Mucosa of gallbladder (tissue), 1 donor: Measurements from ENCODE around the gene SLC6A16. TPM values are rescaled to one million over a fixed set of nuclear protein-coding genes. Genes with fewer than 3 reads are reported as not detected.

Experiments used
- DNase-seq: peaks from one replicate; pipeline ENCODE4 v3.0.0-alpha.2; 2020; ENCODE audit warnings: low spot score
- total RNA-seq: library from RNA; stranded (reverse); gene quantifications from one replicate; pipeline ENCODE4 v1.2.1, GENCODE V29; 2021
- donor health status: DM: no; HTN: no; CAD: no.

SLC6A16 gene
- total RNA-seq, 1 donor from 2014 or later: 0.86 TPM

DNA sequence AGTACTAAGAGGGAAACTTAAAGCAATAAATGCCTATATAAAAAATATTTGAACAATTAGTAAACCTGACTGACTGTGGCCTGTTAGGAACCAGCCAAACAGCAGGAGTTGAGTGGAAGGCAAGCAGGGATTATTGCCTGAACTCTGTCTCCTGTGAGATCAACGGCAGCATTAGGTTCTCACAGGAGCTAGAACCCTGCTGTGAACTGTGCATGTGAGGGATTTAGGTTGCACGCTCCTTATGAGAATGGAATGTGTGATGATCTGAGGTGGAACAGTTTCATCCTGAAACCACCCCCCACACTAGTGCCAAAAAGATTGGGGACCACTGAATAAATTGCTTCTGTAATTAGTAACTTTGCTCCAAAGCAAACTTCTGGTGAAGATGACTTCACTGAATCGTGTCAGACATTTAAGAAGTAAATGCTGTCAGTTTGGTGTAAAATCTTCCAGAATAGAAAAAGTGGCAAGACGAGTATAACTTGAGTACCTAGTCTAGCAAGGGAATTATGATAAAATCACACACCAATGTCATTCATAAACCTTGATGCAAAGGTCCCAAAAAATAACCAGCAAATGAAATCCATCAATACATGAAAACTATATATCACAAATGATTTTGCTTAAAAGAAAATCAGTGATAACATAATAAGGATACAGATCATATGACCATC lies 53.8 kb downstream of the SLC6A16 start:
- DNase-seq: no peak

GRCh38 chr19:49266409-49266808 lies 58.6 kb downstream of the SLC6A16 start:
- DNase-seq: peak; percentile 52

- DNase-seq: no peak
Measured at GRCh38 chr19:49264258-49264657, 60.7 kb downstream of the SLC6A16 start.

DNA sequence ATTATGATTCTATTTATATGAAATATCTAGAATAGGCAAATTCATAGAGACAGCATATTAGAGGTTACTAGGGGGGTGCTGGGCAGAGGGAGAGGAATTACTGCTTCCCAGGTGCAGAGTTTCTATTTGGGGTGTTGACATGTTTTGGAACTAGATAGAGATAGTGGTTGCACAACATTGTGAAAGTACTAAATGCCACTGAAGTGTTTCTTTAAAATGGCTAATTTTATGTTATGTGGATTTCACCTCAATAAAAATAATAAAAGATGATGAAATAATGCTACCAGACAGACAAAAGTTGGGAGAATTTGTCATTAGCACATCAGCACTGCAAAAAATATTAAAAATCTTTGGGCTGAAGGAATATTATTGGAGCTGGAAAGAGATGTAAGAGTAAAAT lies 63.4 kb downstream of the SLC6A16 start:
- no peak for DNase-seq

DNA sequence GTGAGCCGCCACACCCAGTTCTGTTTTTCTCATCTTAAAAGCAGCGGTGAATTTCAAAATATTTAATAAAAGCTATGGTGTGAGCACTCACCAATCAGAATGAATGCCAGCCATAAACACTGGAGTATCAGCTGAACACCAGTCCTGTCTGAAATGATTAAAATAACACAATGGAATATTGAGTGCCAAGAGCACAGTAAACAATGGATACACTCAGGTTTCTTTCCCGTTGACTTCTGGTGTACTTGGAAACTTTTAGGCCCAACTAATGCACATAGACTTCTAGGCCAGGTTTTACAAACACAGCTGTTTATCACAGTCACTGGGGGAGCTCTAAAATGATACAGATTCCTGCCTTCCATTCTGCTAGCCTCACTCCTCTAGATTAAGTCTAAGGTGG lies 68.3 kb downstream of the SLC6A16 start:
- no peak for DNase-seq

- no peak for DNase-seq
Measured at GRCh38 chr19:49255674-49256073, 69.3 kb downstream of the SLC6A16 start.

DNA sequence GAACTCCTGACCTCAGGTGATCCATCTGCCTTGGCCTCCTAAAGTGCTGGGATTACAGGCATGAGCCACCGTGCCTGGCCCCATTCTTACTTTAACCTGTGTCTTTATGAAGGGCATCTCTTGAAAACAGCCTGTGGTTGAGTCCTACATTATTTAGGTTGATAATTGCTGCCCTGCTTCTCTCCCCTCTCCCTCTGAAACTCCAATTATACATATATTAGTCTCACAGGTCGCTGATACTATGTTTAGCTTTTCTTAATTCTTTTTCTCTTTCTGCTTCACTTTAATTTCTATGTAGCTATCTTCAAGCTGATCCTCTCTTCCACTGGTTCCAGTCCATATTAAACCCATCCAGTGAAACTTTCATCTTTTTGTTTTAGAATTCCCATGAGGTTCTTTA lies 75.1 kb downstream of the SLC6A16 start:
- DNase-seq: no peak

DNA sequence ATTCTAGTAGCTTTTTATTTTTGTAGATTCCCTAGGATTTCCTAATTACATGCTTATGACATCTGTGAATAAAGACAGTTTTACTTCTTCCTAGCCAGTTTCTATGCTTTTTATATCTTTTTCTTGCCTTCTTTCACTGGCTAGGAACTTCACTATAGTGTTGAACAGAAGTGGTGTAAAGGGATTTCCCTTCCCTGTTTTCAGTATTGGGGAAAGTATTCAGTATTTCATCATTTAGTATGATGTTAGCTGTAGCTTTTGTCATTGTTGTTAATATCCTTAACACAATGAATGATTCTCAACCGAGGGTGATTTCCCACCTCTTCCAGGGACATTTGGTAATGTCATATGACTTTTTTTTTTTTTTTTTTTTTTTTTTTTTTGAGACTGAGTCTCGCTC lies 77.3 kb downstream of the SLC6A16 start:
- DNase-seq: no peak

- no peak for DNase-seq
Measured at GRCh38 chr19:49244256-49244655, 80.7 kb downstream of the SLC6A16 start.

GRCh38 chr19:49243726-49244125 lies 81.3 kb downstream of the SLC6A16 start:
- no peak for DNase-seq

DNA sequence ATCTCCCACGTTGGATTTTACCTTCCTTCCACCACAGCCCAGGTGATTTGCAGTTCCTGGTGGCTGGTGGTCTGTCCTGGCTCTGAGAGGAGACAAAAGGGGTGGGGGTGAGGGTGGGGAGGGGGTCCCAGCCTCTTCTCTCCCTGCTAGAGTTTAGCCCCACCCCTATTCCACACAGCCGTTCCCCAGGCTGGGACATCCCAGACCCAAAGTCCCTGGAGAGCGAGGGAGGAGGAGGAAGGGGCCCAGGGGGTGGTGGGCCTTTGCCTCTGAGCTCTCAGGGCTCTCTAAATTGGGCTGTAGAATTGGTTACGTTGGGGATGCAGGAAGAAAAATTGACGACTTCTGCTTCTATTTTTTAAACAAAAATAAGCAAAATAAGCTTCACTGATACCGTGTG lies 81.9 kb downstream of the SLC6A16 start:
- DNase-seq: no peak

- DNase-seq: no peak
Measured at GRCh38 chr19:49241769-49242168, 83.2 kb downstream of the SLC6A16 start.

Other genes with a start within 250 kb of the SLC6A16 start
- 300 TPM for gene SNRNP70, start 239.7 kb downstream of the SLC6A16 start, total RNA-seq
- 6.8 TPM for gene LIN7B, start 210.8 kb downstream of the SLC6A16 start, total RNA-seq
- gene C19orf73, start 206.0 kb downstream of the SLC6A16 start, total RNA-seq: 2.7 TPM
- 9.7 TPM for gene PPFIA3, start 205.6 kb downstream of the SLC6A16 start, total RNA-seq
- 2.1 TPM for gene HRC, start 169.8 kb downstream of the SLC6A16 start, total RNA-seq
- 145 TPM for gene TRPM4, start 167.4 kb downstream of the SLC6A16 start, total RNA-seq
- 27.5 TPM for gene CD37, start 10.2 kb upstream of the SLC6A16 start, total RNA-seq
- gene TEAD2, start 37.2 kb upstream of the SLC6A16 start, total RNA-seq: 18.0 TPM
- not detected for gene DKKL1, start 38.7 kb upstream of the SLC6A16 start, total RNA-seq
- not detected for gene KASH5, start 63.1 kb upstream of the SLC6A16 start, total RNA-seq
- not detected for gene PTH2, start 98.2 kb upstream of the SLC6A16 start, total RNA-seq
- not detected for gene GFY, start 100.2 kb upstream of the SLC6A16 start, total RNA-seq
- 1.6 TPM for gene SLC17A7, start 116.3 kb upstream of the SLC6A16 start, total RNA-seq
- 77.9 TPM for gene PIH1D1, start 126.6 kb upstream of the SLC6A16 start, total RNA-seq
- 45.3 TPM for gene ALDH16A1, start 128.0 kb upstream of the SLC6A16 start, total RNA-seq
- gene FLT3LG, start 149.0 kb upstream of the SLC6A16 start, total RNA-seq: 10.2 TPM
- gene RPL13A, start 162.4 kb upstream of the SLC6A16 start, total RNA-seq: 2,400 TPM
- 1,395 TPM for gene RPS11, start 171.2 kb upstream of the SLC6A16 start, total RNA-seq
- gene FCGRT, start 187.5 kb upstream of the SLC6A16 start, total RNA-seq: 320 TPM
- 42.8 TPM for gene RCN3, start 202.8 kb upstream of the SLC6A16 start, total RNA-seq